GM11168 (cell line): ENCODE results near the gene TNF.

Source experiments
- in situ Hi-C: fragments of 300-500 bp; cut with MboI; formaldehyde crosslinking; loops from one replicate; pipeline ENCODE4 v1.12.0; 2022; ENCODE audit warnings: low sequenced_read_pairs; ENCODE audit not compliant: unreplicated experiment

Gene TNF

DNA sequence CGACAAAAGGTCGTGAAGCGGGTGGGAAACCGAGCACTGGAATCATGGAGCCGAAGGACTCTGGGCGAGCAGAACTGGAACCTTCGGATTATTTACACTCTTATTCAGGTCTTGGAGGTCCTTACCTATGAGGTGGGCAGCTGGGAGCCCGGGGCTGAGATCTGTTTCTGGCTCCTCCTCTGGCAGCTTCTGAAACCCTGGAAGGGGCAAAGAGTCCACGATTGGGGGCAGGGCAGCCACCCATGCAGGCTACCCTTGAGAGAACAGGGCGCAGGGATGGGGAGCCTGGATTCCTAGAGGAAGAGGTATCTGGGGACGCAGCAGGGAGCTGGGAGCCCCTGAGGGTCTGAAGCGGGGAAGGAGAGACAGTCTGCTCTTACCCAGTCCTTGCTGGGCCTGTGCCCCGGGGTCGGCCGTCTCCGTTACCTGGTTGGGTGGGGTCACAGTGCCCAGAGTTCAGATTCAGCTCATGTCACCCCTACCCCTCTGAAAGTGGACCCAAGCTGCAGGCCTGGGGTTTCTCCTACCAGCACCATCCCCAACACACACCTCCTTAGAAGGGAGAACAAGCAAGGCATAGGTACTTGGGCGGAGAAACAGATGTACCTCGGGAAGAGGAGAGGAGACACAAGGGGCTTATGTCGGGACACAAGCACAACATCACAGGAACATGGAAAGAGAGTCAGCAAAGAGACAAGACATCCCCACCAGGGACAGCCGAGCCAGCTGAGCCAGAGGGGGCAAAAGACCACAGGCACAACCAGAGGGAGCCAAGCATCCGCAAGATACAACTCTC lies 6.3 kb downstream of the TNF start:
- in situ Hi-C loops = no loop called here

DNA sequence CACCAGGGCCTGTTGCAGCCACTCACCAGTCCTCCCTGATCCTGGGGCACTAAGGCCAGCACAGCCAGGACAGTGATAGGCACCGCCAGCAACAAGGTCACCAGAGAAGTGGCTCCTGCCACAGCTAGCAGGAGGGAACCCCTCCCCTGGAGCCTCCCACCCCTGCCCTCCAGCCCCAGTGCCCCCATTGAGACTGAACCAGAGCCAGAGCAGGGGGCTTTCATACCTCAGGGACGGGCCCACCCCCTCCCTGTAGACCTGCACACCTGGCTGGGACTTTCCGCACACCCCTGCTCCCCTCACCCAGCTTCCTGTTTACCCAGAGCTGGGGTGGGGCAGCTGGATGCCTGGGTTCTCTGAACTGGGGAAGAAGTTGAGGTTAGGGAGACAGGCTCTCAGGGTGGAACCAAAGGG lies 6.9 kb downstream of the TNF start, which contains the start of gene LTB:
Gene LTB (minus strand): TSS at position 195 of the 414 bp plus-strand sequence. CDS start 7 bp downstream, at position 188.
- in situ Hi-C loops = no loop called here

DNA sequence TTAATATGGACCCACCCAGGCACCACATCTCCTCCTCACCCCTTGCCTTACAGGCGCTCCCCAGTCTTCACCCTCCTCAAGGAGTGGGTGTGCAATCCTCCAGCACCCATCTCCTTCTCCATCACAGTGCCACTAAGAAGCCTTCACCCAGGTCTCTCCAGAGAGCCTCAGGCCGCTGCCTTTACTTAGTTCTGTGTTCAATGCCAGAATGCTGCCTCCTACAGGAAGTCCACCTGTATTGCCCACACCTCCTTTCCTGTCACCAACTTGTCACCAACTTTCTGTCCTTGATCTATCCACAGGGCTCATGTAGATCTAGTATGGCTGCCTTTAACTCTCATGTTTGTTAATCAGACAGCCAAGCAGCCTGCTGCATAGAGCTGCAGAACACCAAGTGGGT lies 10.1 kb downstream of the TNF start:
- in situ Hi-C loops = no loop called here

DNA sequence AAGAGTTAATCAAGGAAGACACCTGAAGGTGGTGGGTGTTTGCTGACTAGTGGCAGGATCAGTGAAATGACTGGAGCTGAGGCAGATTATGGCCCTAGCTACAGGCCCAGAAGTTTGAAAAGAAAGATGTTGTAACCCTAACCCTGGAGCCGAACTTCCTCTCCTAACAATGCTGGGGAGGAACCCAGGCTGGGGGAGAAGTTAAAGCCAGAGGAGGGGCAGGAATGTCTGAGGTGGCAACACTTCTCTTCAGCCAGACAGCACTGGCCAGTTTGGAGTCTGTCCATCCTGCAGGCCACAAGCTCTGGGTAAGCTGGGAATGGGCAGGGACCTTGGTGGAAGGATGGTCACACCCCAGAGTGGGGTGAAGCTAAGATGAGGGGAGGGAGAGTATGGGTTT lies 10.6 kb downstream of the TNF start, which contains the start of gene LST1:
Gene LST1 (plus strand): TSS at position 270 of the 400 bp plus-strand sequence. CDS start 1,023 bp downstream, outside the sequence.
- in situ Hi-C loops = no loop called here

DNA sequence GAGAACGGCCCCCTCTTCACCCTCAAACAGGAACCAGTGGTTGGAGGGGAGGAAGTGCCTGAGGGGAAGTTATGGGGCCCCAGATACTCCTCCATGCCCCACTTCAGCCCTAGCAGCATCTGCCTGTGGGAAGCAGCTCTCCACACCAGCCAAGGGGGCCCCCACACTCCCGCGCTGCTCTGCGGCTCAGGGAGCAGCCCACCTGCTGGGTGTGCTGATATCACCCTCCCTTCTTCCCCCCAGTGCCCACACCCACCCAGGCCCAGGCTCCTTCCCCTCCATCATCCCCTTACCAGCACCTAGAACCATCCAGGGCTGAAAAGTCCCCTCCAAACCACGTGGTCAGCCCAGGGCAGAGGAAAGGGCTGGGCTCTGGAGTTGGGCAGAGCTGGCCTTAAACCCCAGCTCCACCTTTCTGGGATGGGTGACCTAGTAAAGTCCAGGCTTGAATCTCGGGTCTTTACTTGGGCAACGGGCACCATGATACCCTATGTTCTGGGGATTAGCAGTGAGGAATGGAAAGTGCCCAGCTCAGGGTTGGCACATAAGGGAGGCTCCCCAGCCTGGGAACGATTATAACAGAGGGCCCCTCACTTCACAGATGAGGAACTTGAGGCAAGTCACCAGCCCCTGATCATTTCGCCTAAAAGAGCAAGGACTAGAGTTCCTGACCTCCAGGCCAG lies 11.4 kb downstream of the TNF start:
- in situ Hi-C loops = no loop called here

DNA sequence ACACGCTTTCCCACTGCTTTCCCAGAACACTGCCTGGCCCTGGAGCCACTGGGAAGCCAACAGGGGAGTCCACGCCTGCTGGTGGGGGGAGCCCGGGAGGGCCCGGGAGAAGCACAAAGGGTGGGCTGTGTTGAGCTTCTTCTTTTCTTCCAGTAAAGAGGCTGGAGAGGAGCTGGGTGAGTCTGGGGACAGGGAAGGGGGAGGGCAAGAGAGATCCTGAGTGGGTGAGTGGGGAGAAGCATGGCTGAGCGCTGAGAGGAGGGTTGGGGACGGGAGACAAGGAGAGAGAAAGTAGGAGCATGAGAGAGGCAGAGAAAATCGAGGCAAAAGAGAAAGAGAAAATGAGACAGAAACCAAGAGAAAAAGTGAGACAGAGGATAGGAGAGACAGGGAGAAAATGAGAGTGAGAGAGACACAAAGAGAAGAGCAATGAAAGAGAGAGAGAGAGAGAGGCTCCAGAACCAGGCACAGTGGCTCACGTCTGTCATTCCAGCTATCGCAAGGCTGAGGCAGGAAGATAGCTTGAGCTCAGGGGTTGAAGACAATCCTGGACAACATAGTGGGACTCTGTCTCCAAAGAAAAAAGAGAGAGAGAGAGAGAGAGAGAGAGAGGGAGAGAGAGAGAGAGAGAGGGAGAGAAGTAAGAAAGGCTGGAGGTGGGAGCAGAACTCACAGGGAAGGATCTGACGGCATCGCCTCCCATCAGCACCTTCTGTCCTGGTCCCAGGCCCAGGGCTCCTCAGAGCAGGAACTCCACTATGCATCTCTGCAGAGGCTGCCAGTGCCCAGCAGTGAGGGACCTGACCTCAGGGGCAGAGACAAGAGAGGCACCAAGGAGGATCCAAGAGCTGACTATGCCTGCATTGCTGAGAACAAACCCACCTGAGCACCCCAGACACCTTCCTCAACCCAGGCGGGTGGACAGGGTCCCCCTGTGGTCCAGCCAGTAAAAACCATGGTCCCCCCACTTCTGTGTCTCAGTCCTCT lies 12.7 kb downstream of the TNF start:
- in situ Hi-C loops = no loop called here

DNA sequence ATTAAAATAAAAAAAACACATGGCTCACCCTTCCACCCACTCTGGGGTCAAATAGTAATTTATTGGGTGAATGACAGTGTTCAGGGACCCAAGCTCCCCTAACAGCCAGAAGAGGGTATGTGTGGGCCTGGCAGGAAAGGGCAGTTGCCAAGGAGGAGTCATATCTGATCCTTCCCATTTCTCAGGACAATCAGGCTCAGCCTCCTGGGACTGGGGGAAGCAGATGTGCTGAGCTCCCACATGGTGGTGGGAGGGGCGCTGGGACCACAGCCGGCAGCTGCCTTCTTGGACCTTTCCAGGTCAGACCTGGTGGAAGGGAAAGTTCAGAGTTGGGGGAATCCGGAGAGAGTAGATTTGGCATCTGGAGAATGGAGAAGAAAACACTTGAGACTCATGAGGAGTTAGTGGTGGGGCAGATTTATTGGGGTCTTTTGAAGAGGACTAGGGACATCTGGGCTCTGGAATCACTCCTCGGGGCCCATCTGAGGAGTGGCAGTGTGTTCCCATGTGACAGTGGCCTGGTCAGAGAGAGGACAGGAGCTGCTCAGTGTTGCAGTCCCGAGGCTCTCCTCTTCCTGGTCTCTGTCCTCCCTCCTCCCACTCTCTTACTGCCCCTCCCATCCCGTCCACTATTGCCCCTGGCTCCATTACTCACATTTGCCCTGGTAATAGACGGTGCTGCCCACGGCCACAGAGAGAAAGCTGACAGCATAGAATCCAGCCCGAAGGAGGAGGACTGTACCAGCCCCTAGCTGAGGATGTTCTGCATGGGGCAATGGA lies 13.7 kb downstream of the TNF start:
- in situ Hi-C loops = no loop called here

DNA sequence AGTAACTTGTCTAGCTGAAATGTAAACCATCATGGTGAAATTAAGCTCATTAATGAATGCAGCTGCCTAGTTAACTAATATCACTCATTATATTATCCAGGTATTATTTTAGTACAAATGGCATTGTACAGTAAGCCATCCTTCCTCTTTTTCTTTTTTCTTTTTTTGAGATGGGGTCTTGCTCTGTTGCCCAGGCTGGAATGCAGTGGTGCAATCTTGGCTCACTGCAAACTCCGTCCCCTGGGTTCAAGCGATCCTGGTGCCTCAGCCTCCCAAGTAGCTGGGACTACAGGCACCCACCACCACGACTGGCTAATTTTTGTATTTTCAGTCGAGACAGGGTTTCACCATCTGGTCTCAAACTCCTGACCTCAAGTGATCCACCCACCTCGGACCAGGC lies 15.3 kb downstream of the TNF start:
- in situ Hi-C loops = loop anchor here (5.0 kb wide), 1 partner anchor 43 kb away; the partner anchor contains the start of genes ATP6V1G2 and NFKBIL1

DNA sequence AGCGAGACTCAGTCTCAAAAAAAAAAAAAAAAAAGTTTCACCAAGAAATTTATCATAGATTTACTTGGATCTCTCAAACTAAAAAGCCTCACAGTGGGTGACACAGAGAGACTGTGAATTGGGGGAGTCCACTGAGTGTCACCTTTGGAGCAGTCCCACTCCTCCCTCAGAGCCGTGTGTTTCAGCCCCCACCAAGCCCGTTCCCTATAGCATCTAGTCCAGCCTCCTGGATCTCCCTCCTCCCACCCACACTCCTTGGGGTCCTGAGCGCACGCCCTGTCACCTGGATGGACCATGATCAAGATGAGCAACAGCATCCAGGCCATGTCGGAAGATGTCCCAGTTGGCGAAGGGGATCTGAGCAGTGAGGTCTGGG lies 17.0 kb downstream of the TNF start:
- in situ Hi-C loops = loop anchor here (5.0 kb wide), 1 partner anchor 45 kb away; the partner anchor contains the start of genes ATP6V1G2 and NFKBIL1

DNA sequence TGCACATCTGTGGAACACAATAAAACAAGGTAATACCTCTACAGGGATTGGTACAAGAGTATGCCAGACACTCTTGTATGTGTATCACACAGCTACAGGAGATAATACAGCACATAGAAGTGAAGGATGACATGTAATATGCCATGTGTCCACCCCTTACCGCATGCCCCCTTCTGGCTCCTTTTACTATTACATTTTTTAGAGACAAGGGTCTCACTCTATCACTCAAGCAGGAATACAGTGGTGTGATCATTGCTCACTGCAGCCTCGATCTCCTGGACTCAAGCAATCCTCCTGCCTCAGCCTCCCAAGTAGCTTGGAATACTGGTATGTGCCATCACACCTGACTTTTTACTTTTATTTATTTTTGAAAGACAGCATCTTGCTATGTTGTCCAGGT lies 21.6 kb downstream of the TNF start:
- in situ Hi-C loops = loop anchor here (5.0 kb wide), 1 partner anchor 105 kb away; no protein-coding TSS in a partner anchor

DNA sequence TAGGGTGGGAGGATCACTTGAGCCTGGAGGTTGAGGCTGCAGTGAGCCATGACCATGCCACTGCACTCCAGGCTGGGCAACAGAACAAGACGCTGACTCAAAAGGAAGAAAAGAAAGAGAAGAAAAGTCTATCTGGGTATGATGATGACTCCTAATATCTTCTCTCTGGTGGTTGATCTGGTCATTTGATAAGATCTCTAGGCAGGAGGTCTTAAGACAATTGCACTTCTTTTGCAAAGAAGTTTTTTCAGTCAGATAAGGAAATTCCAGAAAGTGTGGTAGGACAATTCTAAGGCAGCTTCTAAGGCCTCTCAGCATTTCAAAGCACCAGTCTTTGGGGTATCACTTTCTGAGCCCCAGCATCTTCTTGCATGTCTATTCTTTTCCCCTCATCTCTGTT lies 32.0 kb downstream of the TNF start:
- in situ Hi-C loops = no loop called here

DNA sequence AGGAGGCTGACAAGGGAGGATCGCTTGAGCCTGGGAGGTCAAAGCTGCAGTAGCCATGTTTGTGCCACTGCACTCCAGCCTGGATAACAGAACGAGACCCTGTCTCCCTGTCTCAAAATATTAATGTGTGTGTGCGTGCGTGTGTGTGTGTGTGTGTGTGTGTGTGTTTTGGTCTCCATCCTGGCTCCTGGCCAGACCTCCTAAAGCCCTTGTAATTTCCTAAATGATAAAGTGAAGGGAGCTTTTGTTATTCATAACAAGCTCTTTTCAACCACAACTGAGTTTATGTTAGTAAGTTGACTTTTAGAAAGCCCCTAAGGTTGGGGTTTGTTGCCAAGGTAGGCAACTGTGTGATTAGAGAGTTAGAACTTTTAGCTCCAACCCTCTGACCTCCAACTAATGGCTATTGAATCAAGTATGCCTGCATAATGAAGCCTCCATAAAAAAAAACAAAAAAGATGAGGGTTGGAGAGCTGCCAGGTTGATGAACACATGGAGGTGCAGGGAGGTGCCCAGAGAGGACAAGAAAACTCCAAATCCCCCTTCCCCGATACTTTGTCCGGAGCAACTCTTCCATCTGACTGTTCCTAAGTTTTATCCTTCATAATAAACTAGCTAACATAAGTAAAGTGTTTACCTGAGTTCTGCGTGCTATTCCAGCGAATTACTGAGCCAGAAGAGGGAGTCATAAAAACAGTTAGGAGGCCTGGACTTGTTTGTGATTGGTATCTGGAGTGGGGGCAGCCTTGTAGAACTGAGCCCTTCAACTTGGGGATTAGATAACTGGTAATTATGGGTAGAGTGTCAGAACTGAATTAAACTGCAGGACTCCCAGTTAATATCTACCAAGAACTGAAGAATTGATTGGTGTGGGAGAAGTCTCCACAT lies 34.4 kb downstream of the TNF start:
- in situ Hi-C loops = no loop called here

DNA sequence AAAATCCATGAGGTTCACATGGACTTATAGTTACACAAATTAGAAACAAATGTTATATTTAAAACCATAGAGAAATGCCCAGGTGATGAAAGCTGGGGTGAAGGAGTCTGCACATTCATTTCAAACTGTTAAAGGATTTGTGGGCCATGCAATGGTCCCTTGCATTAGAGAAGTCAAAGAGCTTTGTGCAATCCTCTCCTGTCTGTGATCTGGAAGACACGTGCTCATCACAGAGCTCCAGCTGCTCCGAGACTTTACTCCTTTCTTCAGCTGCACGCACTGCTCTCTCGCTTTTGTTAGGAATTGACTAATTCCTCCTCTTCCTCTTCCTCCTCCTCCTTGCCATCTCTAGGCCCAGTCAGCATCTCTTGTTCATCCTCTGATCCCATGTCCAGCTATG lies 35.6 kb downstream of the TNF start:
- in situ Hi-C loops = no loop called here

DNA sequence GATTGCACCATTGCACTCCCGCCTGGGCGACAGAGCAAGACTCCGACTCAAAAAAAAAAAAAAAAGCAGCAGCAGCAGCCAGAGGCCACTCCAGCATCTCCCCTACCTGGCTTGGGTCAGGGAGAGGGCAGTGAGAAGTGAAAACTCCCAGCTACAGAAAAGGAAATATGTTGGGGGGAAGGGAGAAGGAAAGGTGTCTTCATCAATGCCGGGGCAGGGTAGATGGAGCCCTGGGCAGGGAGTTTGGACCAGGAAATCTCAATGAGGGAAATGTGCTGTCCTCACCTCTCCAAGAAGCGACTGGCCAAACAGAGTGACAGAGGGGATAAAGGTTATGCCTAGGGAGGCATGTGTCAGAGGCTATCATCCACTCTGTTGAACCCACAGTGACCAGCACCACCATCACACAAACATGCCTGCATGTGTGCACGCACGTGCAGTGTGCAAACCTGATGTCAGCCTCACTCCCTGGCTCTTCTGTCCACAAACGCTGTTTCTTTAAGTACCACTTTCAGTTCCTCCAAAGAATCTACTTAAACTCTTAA lies 38.8 kb downstream of the TNF start:
- in situ Hi-C loops = no loop called here

DNA sequence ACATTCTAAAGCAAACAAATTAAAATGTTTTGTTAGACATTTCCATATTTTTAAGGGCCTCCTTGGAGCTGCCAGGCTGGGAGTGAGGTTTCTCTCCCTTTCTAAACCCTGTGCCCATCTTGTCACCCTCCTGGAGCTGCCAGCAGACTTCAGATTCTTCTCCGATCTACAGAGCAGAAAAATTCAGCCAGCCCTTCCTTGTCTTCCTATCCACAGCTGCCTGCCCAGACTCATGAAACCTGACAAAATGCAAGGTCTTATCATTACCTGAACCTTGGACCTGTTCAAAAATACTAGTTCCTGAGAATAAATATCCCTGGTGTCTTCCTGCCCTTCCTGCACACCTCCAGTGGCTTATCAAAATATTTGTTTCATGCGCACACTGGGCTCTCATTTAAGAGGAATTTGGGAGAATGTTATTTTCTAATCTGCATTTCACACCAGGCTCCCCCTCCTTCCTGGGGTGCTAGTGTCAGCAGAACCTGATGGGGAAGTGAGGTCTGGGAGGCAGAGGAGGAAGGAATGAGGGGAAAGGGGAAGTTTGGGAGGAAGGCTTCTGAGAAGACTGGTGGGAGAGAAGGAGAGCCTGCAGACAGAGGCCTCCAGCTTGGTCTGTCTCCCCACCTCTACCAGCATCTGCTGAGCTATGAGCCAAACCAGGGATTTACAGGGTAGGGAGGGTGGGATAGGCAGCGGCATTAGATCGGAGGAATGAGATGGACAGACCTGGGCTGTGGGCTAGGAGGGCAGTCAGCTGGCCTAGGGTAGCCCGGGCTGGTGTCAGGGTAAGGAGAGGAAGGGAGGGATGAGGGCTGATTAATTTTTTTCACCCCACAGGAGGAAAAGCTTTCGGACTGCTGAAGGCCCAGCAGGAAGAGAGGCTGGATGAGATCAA lies 39.6 kb downstream of the TNF start, which contains the start of gene AIF1:
Gene AIF1 (plus strand): TSS at position 551 of the 895 bp plus-strand sequence. CDS start 96 bp downstream, at position 647.
- in situ Hi-C loops = no loop called here

DNA sequence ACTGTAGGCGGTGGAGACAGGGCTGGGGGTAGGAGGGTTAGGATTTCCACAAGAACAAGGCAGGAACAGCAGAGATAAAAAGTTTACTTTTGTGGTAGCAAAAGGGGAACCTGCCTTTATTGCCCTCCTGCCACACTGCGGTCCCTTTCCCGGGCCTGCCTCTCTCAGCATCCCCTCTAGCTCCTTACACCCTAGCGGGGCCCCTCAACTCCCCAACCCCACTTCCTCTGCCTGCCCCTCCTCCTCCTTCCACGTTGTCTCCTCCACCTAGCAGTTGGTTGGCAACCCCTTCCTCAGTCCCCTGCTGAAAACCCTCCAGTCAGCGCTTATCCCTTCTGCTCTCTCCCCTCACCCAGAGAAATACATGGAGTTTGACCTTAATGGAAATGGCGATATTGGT lies 40.4 kb downstream of the TNF start:
- in situ Hi-C loops = no loop called here

DNA sequence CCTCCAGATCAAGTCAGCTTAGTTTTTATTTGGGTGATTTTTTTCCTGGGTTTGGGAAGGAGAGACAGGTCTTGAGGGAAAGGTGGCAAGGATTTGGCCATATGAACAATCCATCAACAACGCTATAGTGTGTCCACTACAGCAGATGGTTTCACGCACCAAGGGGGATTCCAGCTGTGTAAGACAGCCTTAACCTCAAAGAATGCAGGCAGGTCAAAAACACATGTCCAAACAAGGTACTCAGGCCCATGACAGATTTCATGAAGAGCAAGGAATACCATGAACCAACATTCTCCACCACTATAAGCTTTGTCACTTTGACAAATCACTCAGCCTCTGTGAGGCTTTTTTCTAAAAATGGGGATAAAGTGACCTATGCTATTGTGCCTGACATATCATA lies 41.6 kb downstream of the TNF start:
- in situ Hi-C loops = no loop called here
